DOHH2 (cell line): ENCODE data around the gene GCNT2.

Experiments used
- H3F3A ChIP-seq: fragments of 200-600 bp; sonication (generic), shearing (Covaris generic); 2 replicates; pipeline ENCODE4 v1.6.0; 2016; ENCODE audit warnings: antibody characterized with exemption, mild to moderate bottlenecking; ENCODE audit not compliant: control insufficient read depth, insufficient read depth
- H3K27ac ChIP-seq: fragments of 200-600 bp; sonication (generic); 2 replicates; pipeline ENCODE4 v1.5.1; 2014; ENCODE audit warnings: low read depth, mild to moderate bottlenecking, low read length, moderate library complexity
- H3K27me3 ChIP-seq: fragments of 200-600 bp; sonication (generic); 2 replicates; pipeline ENCODE4 v1.6.1; 2014; ENCODE audit warnings: mild to moderate bottlenecking, low read length, mixed read lengths; ENCODE audit not compliant: control insufficient read depth
- H3K36me3 ChIP-seq: fragments of 200-600 bp; sonication (generic); 2 replicates; pipeline ENCODE4 v1.6.1; 2014; ENCODE audit warnings: mild to moderate bottlenecking, low read length, moderate library complexity, mixed read lengths; ENCODE audit not compliant: control insufficient read depth
- H3K4me1 ChIP-seq: fragments of 200-600 bp; sonication (generic); 2 replicates; pipeline ENCODE4 v1.6.1; 2014; ENCODE audit warnings: mild to moderate bottlenecking, low read length, mixed read lengths; ENCODE audit not compliant: control insufficient read depth
- H3K4me2 ChIP-seq: fragments of 200-600 bp; sonication (generic); 2 replicates; pipeline ENCODE4 v1.6.0; 2014; ENCODE audit warnings: mild to moderate bottlenecking, low read length, moderate library complexity
- H3K4me3 ChIP-seq: fragments of 200-600 bp; sonication (generic); 2 replicates; pipeline ENCODE4 v1.5.1; 2014; ENCODE audit warnings: mild to moderate bottlenecking, low read length, mixed read lengths
- H3K79me2 ChIP-seq: fragments of 200-600 bp; sonication (generic); 2 replicates; pipeline ENCODE4 v1.6.1; 2014; ENCODE audit warnings: mild to moderate bottlenecking, low read length, mixed read lengths; ENCODE audit not compliant: control insufficient read depth
- H3K9me2 ChIP-seq: fragments of 200-600 bp; sonication (generic); replicated peaks from 2 replicates; pipeline ENCODE4 v1.6.1; 2014; ENCODE audit warnings: mild to moderate bottlenecking, low read length, mixed read lengths; ENCODE audit not compliant: control insufficient read depth
- H3K9me3 ChIP-seq: fragments of 200-600 bp; sonication (generic); 2 replicates; pipeline ENCODE4 v1.6.1; 2014; ENCODE audit warnings: antibody characterized with exemption, low read length, mixed read lengths; ENCODE audit not compliant: control insufficient read depth, insufficient read depth
- H4K20me1 ChIP-seq: fragments of 200-600 bp; sonication (generic); 2 replicates; pipeline ENCODE4 v1.6.0; 2014; ENCODE audit warnings: low read depth, mild to moderate bottlenecking, antibody characterized with exemption, low read length, moderate library complexity; ENCODE audit not compliant: control insufficient read depth, insufficient read depth
- CTCF ChIP-seq: fragments of 200-600 bp; sonication (generic); IDR thresholded peaks from one replicate; pipeline ENCODE4 v1.5.1; 2014; ENCODE audit warnings: antibody characterized with exemption, mild to moderate bottlenecking, low read depth, low read length; ENCODE audit not compliant: poor library complexity, severe bottlenecking
- EZH2phosphoT487 ChIP-seq: fragments of 200-600 bp; sonication (generic); IDR thresholded peaks from 2 replicates; pipeline ENCODE4 v1.6.1; 2017; ENCODE audit warnings: borderline replicate concordance, mild to moderate bottlenecking, antibody characterized with exemption, low read length, moderate library complexity, mixed read lengths

The GCNT2 gene

GRCh38 chr6:10532392-10532791, 11.2 kb downstream of the GCNT2 start:
- Histone ChIP-seq H3K4me3 (peak overlapping the region; percentile 77), H3K9me3 (no peaks in the 10 kb centered on the region), H3K36me3 (peaks cover 32% of the 10 kb centered on the region), H3K27ac (peak overlapping the region; percentile 99), H3F3A (peaks cover 60% of the 10 kb centered on the region), H3K27me3 (no peaks in the 10 kb centered on the region), H3K9me2 (no peaks in the 10 kb centered on the region), H3K4me2 (peak overlapping the region; percentile 99), H4K20me1 (no peaks in the 10 kb centered on the region), H3K4me1 (peaks cover 73% of the 10 kb centered on the region), H3K79me2 (peaks cover 68% of the 10 kb centered on the region)
- no peak for TF ChIP-seq EZH2phosphoT487
- no peak for TF ChIP-seq CTCF

GRCh38 chr6:10534419-10534762, 13.2 kb downstream of the GCNT2 start:
- TF ChIP-seq CTCF (no peak), EZH2phosphoT487 (no peak)
- Histone ChIP-seq H3K27me3 (no peaks in the 10 kb centered on the region), H4K20me1 (no peaks in the 10 kb centered on the region), H3K9me3 (no peaks in the 10 kb centered on the region), H3K4me2 (peak overlapping the region; percentile 99), H3K4me1 (peaks cover 80% of the 10 kb centered on the region), H3K79me2 (peaks cover 80% of the 10 kb centered on the region), H3F3A (peaks cover 59% of the 10 kb centered on the region), H3K4me3 (peak overlapping the region; percentile 77), H3K36me3 (peaks cover 33% of the 10 kb centered on the region), H3K27ac (peak overlapping the region; percentile 99), H3K9me2 (no peaks in the 10 kb centered on the region)

GRCh38 chr6:10535193-10535592, 14.0 kb downstream of the GCNT2 start:
- Histone ChIP-seq H3F3A (peaks cover 59% of the 10 kb centered on the region), H3K9me2 (no peaks in the 10 kb centered on the region), H3K27ac (peak overlapping the region; percentile 99), H3K36me3 (peaks cover 33% of the 10 kb centered on the region), H4K20me1 (no peaks in the 10 kb centered on the region), H3K4me3 (peak overlapping the region; percentile 77), H3K9me3 (no peaks in the 10 kb centered on the region), H3K4me1 (peaks cover 88% of the 10 kb centered on the region), H3K4me2 (peak overlapping the region; percentile 99), H3K79me2 (peaks cover 80% of the 10 kb centered on the region), H3K27me3 (no peaks in the 10 kb centered on the region)
- TF ChIP-seq CTCF (no peak), EZH2phosphoT487 (no peak)

GRCh38 chr6:10537726-10538125, 16.6 kb downstream of the GCNT2 start:
- H3K27me3 ChIP-seq = no peaks in the 10 kb centered on the region
- peaks cover 30% of the 10 kb centered on the region for H3K36me3 ChIP-seq
- H3K79me2 ChIP-seq = peaks cover 80% of the 10 kb centered on the region
- TF ChIP-seq CTCF (no peak), EZH2phosphoT487 (no peak)
- no peak overlapping the region for H3K4me3 ChIP-seq
- no peaks in the 10 kb centered on the region for H4K20me1 ChIP-seq
- no peak overlapping the region for H3K4me2 ChIP-seq
- peaks cover 44% of the 10 kb centered on the region for H3F3A ChIP-seq
- no peaks in the 10 kb centered on the region for H3K9me3 ChIP-seq
- H3K27ac ChIP-seq = no peak overlapping the region
- H3K9me2 ChIP-seq = no peaks in the 10 kb centered on the region
- H3K4me1 ChIP-seq = peaks cover 90% of the 10 kb centered on the region
